Measurements from ENCODE around the gene TRIM8. TPM values are rescaled to one million over a fixed set of nuclear protein-coding genes. Genes with fewer than 3 reads are reported as not detected.

The TRIM8 gene
- polyA plus RNA-seq, 4 donors: 122 to 157 (median 132) TPM

- no peak for DNase-seq (ENCODE audit: low read depth in 4 of 4, low spot score in 2 of 4)
These were observed 4.1 kb downstream of the TRIM8 start for GRCh38 chr10:102648269-102648888.

GRCh38 chr10:102648889-102649796 lies 4.9 kb downstream of the TRIM8 start:
- DNase-seq (ENCODE audit: low read depth in 4 of 4, low spot score in 2 of 4): no peak

- no peak for DNase-seq (ENCODE audit: low read depth in 4 of 4, low spot score in 2 of 4)
These were observed 5.7 kb downstream of the TRIM8 start for GRCh38 chr10:102649797-102650654.

DNA sequence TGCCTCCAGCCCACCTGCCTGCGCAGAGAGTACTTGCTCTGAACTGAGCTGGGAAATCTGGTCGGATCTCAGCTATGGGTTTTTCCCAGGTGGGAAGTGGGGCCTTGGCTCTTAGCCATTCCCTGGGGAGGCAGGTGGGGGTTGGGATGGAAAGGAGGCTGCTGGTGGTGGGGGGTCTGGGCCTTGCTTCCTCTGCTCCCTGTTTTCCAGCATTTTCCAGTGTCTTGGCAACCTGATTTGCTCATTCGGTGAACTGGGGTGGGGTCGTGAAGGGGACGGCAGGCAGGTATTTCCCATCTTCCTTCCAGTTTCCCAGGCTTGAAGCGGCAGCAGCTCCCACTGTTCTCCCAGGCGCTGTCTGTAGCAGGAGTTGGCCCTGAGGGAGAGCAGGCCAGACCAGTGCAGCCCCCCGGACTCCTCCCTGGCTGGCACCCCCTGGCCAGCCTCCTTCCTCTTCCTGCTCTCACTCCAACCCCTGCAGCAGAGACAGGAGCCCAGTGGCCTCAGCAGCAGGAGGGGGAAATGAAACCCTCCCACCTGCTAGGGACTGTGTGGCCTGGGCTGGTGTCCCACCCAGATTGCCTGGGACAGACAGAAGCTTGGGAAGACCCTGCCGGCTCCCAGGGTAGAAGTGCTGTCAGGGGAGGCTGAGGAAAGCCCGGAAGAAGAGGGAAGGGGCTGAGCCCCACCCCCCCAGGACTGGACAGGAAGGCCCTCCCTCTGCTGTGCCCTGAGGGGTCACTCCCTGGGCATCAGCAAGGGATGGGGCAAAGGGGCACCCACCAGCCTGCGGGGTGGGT lies 6.6 kb downstream of the TRIM8 start:
- no peak for DNase-seq (ENCODE audit: low read depth in 4 of 4, low spot score in 2 of 4)

GRCh38 chr10:102651455-102652169 lies 7.3 kb downstream of the TRIM8 start:
- DNase-seq (ENCODE audit: low read depth in 4 of 4, low spot score in 2 of 4): no peak

GRCh38 chr10:102652170-102652916 lies 8.1 kb downstream of the TRIM8 start:
- no peak for DNase-seq (ENCODE audit: low read depth in 4 of 4, low spot score in 2 of 4)

DNA sequence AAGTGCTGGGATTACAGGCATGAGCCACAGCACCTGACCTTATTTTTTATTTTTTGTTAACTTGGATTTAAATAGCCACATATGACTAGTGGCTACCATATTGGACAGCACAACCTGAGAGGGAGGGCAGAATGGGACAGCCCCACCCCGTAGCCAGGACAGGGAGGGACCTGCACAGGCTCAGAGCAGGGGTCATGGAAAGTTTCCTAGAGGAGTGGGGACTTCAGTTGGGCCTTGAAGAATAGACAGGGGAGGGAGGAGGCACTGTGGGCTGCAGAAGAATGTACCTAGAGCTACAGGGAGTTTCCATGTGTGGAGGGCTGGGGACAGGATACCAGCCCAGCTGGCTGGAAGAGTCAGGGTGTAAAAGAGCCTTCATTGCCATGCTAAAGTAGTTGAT lies 8.8 kb downstream of the TRIM8 start:
- DNase-seq (ENCODE audit: low read depth in 4 of 4, low spot score in 2 of 4): no peak

DNA sequence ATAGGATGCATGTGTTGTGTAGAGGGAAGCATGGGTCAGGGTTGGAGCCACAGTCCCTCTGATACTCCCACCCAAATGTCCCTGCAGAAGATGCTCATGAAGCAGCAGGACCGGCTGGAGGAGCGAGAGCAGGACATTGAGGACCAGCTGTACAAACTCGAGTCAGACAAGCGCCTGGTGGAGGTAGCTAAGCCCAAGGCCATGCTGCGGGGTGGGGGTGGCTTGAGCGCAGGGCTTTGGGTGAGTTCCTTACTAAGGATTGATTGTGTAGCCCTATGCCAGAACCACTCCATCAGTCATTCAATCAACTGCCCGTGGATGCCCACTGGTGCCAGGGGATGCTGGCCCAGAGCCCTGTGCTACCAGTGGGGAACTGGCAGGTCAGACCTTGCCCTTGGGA lies 10.3 kb downstream of the TRIM8 start:
- no peak for DNase-seq (ENCODE audit: low read depth in 4 of 4, low spot score in 2 of 4)

DNA sequence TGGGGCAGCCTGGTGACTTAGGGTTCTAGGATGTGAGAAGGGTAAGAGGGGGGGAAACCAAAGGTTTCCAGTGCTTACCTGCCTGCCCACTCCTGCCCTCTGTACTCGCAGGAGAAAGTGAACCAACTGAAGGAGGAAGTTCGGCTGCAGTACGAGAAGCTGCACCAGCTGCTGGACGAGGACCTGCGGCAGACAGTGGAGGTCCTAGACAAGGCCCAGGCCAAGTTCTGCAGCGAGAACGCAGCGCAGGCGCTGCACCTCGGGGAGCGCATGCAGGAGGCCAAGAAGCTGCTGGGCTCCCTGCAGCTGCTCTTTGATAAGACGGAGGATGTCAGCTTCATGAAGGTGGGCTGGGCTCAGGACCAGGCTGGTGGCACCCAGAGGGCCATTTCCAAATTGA lies 10.7 kb downstream of the TRIM8 start:
- DNase-seq (ENCODE audit: low read depth in 4 of 4, low spot score in 2 of 4): no peak

GRCh38 chr10:102656026-102656425 lies 11.7 kb downstream of the TRIM8 start:
- DNase-seq (ENCODE audit: low read depth in 4 of 4, low spot score in 2 of 4): no peak

DNA sequence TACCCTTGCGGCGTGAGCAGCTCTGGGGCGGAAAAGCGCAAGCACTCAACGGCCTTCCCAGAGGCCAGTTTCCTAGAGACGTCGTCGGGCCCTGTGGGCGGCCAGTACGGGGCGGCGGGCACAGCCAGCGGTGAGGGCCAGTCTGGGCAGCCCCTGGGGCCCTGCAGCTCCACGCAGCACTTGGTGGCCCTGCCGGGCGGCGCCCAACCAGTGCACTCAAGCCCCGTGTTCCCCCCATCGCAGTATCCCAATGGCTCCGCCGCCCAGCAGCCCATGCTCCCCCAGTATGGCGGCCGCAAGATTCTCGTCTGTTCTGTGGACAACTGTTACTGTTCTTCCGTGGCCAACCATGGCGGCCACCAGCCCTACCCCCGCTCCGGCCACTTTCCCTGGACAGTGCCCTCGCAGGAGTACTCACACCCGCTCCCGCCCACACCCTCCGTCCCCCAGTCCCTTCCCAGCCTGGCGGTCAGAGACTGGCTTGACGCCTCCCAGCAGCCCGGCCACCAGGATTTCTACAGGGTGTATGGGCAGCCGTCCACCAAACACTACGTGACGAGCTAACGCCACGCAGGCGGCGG lies 12.6 kb downstream of the TRIM8 start:
- no peak for DNase-seq (ENCODE audit: low read depth in 4 of 4, low spot score in 2 of 4)

- no peak for DNase-seq (ENCODE audit: low read depth in 4 of 4, low spot score in 2 of 4)
These were observed 13.2 kb downstream of the TRIM8 start for GRCh38 chr10:102657451-102657850.

GRCh38 chr10:102657984-102658724 lies 13.9 kb downstream of the TRIM8 start:
- no peak for DNase-seq (ENCODE audit: low read depth in 4 of 4, low spot score in 2 of 4)

GRCh38 chr10:102658802-102659201 lies 14.5 kb downstream of the TRIM8 start:
- no peak for DNase-seq (ENCODE audit: low read depth in 4 of 4, low spot score in 2 of 4)

DNA sequence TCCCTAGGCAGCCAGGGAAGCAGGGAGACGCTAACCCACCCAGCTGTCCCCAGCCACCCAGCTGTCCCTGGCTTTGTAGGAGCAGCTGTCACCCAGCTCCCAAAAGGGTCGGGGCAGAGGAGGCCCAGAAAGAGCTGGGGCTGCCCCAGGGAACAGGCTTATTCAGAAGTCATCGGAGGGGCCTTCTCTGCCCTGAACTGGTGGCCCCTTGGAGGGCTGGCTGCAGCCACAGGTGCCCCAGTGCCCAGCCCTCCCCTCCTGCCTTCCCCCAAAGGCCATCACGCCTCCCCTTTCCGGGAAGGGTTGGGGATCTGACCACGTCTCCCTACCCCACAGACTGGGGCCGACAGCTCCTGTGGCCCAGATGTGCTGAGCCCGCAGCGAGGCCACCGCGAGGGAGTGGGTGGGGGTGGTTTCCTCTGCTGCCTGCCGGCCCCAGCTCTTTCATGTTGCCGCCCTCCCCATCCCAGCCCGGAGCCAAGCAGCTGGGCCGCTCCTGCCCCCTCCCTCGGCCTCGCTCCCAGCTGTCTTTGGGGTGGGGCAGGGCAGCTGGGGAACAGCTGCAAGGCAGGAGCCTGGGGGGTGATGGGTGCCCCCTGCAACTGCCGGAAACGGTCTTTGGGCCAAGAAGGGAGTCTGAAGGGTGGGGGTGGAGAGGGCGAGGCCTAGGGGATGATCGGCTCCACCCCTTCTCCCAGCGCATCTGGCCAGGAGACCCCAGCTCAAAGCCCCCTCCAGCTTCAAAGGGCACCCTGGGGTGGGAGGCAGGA lies 16.8 kb downstream of the TRIM8 start:
- no peak for DNase-seq (ENCODE audit: low read depth in 4 of 4, low spot score in 2 of 4)

DNA sequence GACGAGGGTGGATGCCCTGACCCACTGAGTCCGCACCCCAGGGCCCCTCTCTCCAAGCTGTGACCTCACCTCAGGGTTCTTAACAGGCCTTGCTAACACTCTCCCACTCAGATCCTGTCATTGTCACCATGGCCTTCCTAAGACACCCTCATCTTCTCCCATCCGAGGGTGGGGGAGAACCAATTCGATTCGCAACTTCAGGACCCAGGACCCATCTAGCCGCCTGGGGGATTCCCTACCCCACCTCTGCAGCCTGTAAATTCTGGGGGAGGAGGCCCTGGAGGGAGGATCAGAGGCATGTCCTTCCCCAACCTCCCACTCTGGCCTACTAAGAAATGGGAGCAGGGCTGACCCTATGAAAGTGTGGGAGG lies 17.4 kb downstream of the TRIM8 start:
- DNase-seq (ENCODE audit: low read depth in 4 of 4, low spot score in 2 of 4): no peak

GRCh38 chr10:102665904-102666509 lies 21.7 kb downstream of the TRIM8 start:
- no peak for DNase-seq (ENCODE audit: low read depth in 4 of 4, low spot score in 2 of 4)

Measured in left renal cortex interstitium (tissue), 4 donors.